Posterior cingulate gyrus (tissue), 11 donors: ENCODE measurements around the gene TMEM132D.

Experiments
- DNase-seq, 10 donors: peaks; one replicate each; pipeline versions ENCODE4 v3.0.0 to v3.0.0-alpha.2; 2020 to 2021; ENCODE audit warnings: mixed read lengths in 3 of 10
- intact Hi-C: fragments of 100-400 bp; cut with DNase I; formaldehyde crosslinking; loops from one replicate; pipeline ENCODE4 v1.15.1; 2023

The TMEM132D gene

DNA sequence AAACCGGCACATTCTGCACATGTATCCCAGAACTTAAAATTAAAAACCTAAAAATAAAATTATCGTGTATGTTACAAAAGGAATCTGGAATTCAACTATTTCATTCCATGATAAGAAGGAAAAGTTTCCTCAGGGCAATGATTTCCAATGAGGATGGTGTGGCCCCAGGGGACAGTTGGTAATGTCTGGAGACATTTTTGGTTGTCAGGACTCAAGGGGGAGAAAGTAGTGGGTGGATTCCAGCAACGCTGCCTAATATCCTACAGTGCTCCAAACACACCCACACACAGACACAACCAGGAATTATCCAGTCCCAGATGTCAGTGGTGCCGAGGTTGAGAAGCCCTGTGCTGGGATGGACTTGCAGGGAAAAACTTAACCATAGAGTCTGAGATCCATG lies 228.3 kb downstream of the TMEM132D start:
- intact Hi-C loops, result no loop called here
- no peak for DNase-seq

DNA sequence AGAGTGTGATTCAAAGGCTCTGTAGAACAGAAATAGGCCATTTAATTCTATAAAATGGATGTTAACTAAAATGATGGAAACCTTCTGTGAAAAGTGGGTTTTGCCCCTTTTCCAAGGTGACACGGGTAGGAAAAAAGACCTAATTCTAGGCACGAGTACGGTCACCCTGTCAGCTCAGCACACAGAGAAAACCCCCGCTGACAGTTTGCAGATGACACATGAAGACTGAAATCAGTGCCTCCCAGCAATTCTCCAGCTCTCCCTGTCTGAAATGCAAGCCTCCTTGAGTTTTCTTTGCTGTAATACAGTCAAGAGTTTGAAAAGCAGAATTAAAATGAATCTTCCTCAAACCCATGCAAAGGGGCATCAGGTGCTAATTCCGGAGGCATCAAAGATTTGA lies 230.0 kb downstream of the TMEM132D start:
- no peak for DNase-seq
- intact Hi-C loops, result no loop called here

DNA sequence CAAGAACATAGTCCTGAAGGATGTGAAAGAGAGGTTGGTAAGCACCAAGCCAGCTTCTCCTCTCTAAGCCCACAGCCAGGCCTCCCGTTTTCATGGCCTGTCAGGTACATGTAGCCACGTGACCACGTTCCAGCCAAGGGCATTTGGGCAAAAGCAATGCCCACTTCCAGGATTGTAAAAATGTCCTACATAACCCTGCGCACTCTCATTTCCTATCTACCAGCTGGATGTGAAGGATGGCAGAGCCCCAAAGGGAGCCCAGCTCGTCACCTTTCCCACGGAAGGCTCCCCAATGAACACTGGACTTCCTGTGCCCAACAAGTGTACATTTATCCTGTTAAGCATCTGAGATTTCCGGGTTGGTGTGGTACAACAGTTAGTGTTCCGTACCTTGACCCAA lies 231.7 kb downstream of the TMEM132D start:
- intact Hi-C loops, result no loop called here
- no peak for DNase-seq

DNA sequence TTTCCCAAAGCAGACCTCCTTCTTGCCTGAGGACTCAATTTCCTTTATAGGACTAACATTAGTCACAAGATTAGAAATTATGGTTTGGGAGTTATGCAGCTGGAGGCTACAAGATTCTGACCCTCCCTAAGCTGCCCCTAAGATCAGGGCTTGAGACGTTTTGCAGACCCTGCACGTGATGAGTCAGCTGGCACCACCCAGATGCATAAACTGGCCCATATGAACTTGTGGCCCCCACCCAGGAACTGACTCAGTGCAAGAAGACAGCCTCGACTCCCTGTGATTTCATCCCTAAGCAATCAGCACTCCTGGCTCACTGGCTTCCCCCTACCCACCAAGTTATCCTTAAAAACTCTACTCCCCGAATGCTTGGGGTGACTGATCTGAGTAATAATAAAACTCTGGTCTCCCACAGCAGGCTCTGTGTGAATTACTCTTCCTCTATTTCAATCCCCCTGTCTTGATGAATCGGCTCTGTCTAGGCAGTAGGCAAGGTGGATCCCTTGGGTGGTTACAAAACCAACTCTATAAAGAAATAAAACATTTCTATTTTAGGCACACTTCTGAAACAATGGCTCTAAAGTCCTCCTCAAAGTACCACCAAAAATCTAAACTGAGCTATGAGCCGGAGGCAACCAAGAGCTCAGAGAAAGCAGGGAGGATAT lies 233.4 kb downstream of the TMEM132D start:
- DNase-seq, result no peak
- intact Hi-C loops, result no loop called here

DNA sequence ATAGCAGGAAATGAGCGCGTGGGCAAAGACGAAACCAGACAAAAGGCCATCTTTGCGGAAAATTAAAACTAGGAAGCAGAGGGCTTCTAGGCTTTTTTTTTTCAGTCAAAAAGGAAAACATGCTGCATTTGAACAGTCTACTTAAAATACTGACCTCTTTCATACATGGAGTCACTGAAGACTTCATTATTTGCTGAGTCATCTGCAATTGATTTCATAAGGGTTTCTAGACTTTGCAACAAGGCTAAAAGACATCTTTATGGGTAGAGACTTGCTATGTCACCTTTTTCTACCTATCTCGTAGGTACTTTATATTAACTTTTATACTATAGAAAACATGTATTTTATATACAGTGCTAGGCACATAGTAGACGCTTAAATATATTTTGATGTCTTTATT lies 238.4 kb downstream of the TMEM132D start:
- DNase-seq, result no peak
- intact Hi-C loops, result no loop called here

DNA sequence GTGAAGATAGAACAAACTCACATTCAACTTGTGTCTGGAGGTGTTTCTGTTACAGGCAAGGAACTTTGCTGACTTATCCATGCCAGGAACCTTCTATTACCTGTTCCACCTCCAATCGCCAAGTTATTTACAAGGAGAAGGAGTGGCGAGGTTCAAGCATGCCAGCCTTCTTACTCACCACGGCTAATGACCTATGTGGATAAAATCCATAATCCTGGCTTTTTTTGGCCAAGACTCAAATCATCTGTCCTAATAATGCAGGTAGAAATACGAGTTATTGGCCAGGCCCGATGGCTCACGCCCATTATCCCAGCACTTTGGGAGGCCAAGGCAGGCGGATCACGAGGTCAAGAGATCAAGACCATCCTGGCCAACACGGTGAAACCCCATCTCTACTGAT lies 241.6 kb downstream of the TMEM132D start:
- no peak for DNase-seq
- intact Hi-C loops, result no loop called here

DNA sequence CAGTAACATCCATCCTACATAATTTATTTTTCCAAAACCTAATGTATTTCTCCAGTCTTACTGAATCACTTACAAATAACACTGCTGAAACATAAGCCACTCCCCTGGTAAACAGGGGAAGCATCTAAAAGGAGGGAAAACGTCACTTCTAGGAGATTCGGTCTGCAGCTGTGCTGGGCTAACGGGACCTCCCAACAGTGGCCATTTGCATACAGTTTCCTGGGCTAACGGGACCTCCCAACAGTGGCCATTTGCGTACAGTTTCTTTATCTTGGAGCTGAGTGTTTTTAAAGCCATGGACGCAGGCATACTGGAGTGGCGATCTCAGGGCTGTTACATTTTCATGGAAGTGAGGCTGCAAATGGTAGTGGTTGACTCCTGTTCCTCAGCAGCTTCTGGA lies 242.9 kb downstream of the TMEM132D start:
- no peak for DNase-seq
- intact Hi-C loops, result no loop called here

DNA sequence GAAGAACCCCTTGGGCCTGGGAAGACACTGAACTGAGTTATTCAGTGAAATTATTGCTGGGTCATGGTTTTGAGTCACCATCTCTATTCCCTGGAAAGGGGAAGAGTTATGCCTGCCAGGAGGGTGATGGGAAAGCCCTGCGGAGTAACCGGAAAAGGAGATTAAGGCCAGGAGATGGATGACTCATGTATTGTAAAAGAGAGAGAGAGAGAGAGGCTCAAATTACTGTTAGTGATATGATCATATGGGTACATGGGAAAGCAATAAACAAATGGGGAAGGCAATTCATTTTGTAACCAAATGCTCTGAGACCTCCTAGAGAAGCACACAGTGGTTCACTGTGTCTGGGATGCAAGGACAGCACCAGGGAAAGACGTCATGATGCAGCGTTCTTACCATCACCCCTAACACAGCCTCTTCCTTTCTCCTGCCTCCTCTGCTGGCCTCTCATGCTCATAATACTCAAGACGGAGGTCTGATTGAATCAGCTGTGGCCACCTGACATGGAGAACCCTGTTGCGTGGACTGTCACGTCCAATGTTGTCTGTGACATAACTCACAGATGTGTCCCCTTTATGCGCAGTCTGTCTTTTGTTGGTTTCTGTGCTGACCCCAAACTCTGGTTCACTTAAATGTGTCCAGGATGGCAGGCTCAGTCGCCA lies 243.7 kb downstream of the TMEM132D start:
- DNase-seq, result no peak
- intact Hi-C loops, result loop anchor here (2.0 kb wide), 1 partner anchor 67 kb away; no protein-coding TSS in a partner anchor

DNA sequence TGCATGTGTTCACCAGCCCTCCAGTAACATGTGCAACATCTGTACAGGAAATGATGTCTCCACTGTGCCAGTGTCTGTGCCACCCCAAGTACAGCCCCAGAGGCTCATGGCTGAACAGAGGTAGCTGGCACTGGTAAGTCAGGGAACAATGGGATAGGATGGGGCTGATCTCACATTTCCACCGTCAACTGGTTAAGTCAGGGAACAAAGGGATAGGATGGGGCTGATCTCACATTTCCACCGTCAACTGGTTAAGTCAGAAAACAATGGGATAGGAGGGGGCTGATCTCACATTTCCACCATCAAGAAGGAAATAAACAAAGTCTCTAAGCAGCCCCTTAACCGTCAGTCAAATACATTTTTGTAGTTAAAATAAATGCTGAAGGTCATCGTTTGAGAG lies 246.6 kb downstream of the TMEM132D start:
- DNase-seq, result no peak
- intact Hi-C loops, result no loop called here

DNA sequence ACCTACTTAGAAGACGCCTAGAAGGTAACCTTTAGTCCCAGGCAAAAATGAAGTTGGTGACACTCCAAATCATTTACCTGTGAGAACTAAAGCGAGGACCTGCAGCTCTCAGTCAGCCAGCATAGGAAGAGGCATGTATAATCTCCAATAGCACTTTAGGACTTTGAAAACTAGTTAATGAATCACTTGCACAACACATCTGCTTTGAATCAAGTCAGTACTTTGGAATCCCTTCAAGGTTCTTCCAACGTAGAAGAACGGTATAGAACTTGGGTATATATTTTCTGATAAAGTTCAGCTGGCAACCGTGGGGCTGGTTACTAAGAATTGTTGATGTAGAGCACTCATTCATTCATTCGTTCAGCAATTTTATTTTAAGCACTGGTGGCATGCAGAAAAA lies 251.9 kb downstream of the TMEM132D start:
- no peak for DNase-seq
- intact Hi-C loops, result no loop called here

DNA sequence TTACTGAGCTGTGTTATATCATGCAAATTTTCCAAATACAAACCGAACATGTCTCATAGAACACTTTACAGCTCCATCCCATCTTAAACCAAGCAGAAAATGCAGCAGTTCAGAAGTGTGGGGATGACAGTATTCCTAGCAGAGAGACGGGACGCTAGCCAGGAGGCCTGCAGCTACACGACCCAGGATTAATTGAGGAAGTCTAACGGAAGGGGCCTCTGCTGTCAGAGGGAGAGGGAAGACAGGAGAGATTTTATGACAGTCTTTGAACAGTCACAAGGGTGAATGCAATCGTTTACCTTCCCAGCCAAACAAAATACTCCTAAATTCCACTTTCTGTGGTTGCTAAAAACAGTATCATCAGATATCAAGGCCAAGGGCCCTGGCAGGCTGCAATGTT lies 261.9 kb downstream of the TMEM132D start:
- DNase-seq, result no peak
- intact Hi-C loops, result no loop called here

DNA sequence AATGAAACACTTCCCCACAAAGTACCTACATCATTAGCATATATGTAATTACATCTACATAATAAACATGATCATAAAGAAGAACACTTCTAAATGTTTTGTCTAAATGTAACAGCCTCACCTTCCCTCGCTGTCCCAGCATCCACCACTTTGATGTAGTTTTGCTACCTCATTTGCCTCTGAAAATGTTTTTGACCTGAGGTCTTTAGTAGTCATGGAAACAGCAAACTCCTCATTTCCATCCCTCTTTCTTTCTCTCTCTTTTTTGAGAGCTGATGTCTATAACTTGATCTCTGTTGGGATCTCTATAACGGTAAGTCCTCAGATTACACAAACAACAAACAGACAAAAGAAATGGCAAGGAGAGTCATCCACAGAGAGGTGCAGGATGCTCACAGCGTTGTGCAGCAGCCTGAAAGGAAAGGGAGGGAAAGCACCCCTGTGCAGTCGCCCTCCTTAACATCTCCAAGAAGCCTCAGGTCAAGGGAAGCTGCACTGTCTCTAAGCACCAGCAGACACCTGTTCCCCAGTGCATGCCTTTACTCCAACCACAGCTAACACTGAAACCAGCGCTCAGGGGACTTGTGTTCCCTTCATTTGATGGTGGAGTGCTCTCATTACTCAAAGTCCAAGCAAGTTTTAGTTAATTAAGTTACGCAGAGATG lies 268.7 kb downstream of the TMEM132D start:
- intact Hi-C loops, result no loop called here
- no peak for DNase-seq

DNA sequence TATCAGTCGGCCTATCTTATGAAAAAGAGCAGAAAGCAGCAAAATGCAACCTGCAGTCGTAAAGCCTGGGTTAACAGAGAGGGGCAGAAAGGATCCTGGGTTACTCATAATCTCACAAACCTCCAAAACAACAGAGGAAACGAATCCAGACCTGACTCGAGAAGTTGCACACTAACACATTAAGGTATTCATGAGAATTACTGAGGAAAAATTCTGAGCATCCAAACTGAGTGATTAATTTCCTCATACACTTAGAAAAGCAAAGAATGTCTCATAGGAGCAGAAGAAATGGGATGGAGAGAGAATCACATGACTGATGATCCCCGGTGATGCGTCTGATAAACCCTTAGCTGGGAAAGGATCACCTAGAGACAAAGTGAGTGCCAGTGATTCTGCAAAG lies 272.5 kb downstream of the TMEM132D start:
- DNase-seq, result no peak
- intact Hi-C loops, result no loop called here

DNA sequence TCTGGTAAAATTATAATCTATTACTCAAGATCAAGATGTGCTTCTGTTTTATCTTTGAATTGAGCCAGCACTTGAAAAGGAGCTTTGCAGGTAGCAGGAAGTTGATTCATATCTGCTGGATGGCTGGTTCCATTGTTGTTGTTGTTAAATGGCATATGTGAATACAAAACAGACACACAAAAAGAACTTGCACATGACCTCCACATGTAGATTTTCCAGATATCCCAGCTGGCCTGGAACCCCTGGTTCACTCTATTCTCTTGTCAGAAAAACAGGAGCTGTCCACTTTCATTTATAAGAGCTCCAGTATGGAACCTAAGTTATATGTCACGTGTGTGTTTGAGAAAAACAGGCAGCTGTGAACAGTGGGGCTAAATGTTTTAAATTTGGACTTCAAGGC lies 273.9 kb downstream of the TMEM132D start:
- intact Hi-C loops, result no loop called here
- DNase-seq, result no peak

DNA sequence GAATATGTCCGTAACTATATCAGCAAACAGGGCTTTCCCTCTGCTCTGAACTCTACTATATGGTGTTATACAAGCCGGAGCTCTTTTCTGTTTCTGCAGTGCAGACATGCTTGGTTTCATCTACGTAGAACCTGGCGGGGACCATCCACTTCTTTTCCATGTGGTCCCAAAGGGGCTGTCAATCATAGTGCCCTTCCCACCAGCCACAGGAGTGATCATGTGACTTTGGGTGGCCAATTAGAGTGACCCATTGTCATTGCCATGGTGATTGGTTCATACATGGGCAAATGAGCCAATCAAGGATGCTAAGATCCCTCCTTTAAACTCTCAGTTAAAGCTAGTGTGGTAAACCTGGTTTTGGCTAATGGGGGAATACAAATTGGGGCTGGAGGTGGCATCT lies 281.3 kb downstream of the TMEM132D start:
- no peak for DNase-seq
- intact Hi-C loops, result no loop called here

DNA sequence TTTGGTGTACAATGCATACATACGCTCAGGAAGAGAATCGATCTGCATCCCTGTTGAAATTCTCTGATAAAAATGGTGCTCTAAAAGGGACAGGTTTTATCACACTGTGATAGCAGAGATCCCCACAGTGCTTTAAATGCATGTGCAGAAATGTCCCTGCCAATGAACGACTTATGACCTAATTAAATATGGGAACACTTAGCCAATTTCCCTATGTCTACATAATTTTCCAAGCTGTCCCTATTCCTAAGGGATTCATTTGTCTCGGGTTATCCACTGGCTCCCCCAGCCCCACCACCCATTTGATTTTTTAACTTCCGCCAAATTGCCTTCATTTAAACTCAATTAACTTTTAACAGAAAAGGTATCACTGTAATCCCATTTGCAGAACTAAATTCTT lies 284.6 kb downstream of the TMEM132D start:
- intact Hi-C loops, result no loop called here
- DNase-seq, result no peak

DNA sequence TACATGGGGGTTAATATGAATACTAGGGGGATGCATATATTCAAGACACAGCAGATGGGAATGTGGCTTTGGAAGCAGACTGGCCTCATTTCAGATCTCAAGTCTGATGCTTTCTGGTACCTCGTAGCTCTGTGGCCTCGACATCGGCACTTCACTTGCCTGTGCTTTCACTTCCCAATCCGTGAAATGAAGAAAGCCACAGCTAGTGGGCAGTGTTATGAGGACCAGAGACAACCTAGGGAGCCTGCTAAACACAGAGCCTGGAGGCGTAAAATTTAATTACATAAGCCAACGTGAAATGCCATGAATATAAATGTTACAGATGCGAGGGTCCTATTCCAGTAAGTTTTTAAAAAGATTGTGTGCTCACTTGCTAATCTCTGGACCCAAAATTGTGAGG lies 286.0 kb downstream of the TMEM132D start:
- DNase-seq, result no peak
- intact Hi-C loops, result no loop called here

DNA sequence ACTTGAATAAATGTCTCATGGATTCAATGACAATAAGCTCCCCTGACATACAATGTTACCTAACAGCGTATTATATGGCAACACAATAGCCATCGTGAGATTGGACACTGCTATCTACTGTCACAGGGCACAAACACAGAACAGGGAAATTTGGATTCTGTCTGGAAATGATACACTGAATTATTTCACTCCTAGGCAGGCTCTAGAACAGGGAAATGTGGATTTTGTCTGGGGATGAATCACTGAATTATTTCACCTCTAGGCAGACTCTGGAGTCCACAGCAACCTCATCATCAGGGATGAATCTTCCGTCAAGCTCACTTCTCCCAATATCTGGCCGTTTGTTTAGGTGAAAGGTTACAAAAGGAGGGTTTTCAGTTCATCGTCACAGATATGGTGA lies 288.8 kb downstream of the TMEM132D start:
- no peak for DNase-seq
- intact Hi-C loops, result no loop called here

DNA sequence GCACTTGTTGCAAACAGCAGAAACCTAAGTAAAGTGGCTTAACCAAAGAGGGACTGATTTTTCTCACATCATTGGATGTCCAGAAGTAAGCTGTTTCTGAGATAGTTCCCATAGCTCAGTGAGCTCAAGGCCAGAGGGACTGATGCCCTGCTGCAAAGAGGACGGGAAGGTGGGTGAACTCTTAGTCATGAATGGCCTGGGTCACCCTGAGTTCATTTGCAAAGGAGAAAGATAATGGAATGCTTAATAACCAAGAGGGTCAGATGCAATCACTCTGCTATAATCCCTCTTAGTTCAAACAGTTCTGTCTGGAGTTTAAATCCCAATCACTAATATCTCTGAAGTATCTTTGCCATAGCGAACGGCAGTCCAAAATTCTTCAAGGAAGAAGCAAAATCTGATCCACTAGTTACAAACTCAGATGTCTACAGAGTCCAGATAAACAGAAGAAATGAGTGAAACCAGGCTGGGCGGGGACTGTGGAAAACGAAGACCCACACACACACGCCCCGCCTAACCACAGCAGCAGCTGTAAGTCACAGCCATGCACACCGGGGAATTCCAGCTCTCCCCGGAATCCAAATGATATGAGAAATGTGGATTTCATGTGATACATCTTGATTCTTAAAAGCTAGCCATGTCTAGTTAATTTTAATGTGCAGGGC lies 289.5 kb downstream of the TMEM132D start:
- DNase-seq, result no peak
- intact Hi-C loops, result no loop called here

DNA sequence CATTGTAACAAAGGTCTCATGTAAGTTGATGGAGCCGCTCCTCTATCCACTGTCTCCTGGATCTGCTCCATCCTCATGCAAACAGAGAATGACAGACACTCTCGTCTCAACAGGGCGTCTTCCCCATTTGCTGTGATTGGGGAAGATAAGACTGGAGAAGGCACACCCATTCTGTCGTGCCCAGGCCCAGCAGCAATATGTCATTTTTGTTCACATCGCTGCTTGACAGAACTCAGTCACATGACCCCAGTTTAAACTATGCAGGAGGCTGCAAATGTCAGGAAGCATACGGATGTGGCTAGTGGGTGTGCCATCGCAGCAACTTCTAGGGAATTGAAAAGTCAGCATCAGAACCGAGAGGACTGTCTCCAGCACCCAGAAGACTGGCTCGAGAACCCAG lies 290.5 kb downstream of the TMEM132D start:
- intact Hi-C loops, result no loop called here
- DNase-seq, result no peak

DNA sequence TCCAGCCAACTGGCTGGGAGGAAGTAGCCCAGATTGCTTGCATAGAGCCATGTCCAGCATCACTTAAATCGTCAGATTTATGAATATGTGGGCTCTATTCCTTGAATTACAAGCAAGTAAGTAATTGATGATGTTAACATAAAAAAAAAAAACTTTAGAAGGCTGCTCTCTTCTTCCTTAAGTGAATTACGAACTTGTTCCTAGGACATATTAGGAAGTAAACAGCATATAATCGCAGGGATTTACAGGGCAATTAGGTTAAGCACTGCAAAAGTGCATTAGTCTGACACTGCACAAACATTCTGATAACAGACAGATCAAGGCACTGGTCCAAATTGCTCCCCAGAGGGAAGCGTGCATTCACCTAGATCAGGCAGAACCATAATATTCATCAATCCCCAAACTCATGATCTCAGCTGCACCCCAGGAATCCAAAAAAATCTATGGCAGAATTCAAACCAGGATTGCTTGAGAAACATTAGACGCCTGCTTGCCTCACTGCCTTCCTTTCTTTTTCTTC lies 293.2 kb downstream of the TMEM132D start:
- no peak for DNase-seq

More for the DNA sequence above, 293.2 kb downstream of the TMEM132D start:
- intact Hi-C loops, result no loop called here
